Common myeloid progenitor, CD34-positive (primary cell): ENCODE measurements around the gene HS6ST3.

ENCODE experiments used
- CTCF ChIA-PET: fragments of 350-600 bp; sonication (Branson Sonifier 250); formaldehyde crosslinking; loops from one replicate; lab custom pipeline; 2021; ENCODE audit warnings: antibody characterized with exemption; lab: Charles Lee
- POLR2A ChIA-PET: fragments of 350-600 bp; sonication (Branson Sonifier 250); formaldehyde crosslinking; loops from one replicate; lab custom pipeline; 2021; ENCODE audit warnings: antibody characterized with exemption; lab: Charles Lee
- DNase-seq, 3 donors: peaks; one replicate each; pipeline versions ENCODE4 v3.0.0 to v3.0.0-alpha.2; 2013
- H3K27ac ChIP-seq, 2 experiments: 1 replicate in 1 of 2; 2 replicates in 1 of 2; pipeline ENCODE4 v1.7.0; 2013; ENCODE audit warnings: inconsistent platforms in 2 of 2, low read length in 2 of 2, mild to moderate bottlenecking in 2 of 2, low read depth in 1 of 2, moderate library complexity in 1 of 2; ENCODE audit not compliant: severe bottlenecking in 2 of 2, insufficient read depth in 1 of 2, poor library complexity in 1 of 2
- H3K27me3 ChIP-seq, 5 experiments: replicated peaks in 2 of 5; 1 replicate in 3 of 5; 2 replicates in 2 of 5; pipeline versions ENCODE4 v1.6.1 to v1.7.0; 2013; ENCODE audit warnings: low read length in 4 of 5, mild to moderate bottlenecking in 2 of 5, moderate library complexity in 2 of 5, inconsistent platforms in 1 of 5; ENCODE audit not compliant: insufficient read depth in 5 of 5, control insufficient read depth in 4 of 5
- H3K36me3 ChIP-seq, 4 experiments: 1 replicate in 2 of 4; 2 replicates in 2 of 4; pipeline versions ENCODE4 v1.6.1 to v1.7.0; 2013; ENCODE audit warnings: low read length in 3 of 4, control low read depth in 1 of 4, mild to moderate bottlenecking in 1 of 4; ENCODE audit not compliant: control insufficient read depth in 4 of 4, insufficient read depth in 4 of 4
- H3K4me1 ChIP-seq, 4 experiments: 1 replicate in 3 of 4; 2 replicates in 1 of 4; pipeline versions ENCODE4 v1.6.1 to v1.7.1; 2013; ENCODE audit warnings: low read length in 3 of 4, mild to moderate bottlenecking in 3 of 4, control low read depth in 1 of 4, inconsistent platforms in 1 of 4, moderate library complexity in 1 of 4; ENCODE audit not compliant: control insufficient read depth in 4 of 4, insufficient read depth in 4 of 4; ENCODE audit errors: control extremely low read depth in 1 of 4
- H3K4me3 ChIP-seq, 7 experiments: 1 replicate in 4 of 7; 2 replicates in 3 of 7; pipeline versions ENCODE4 v1.5.1 to v1.7.0; 2013; ENCODE audit warnings: mild to moderate bottlenecking in 7 of 7, low read length in 6 of 7, moderate library complexity in 6 of 7, inconsistent platforms in 2 of 7, low read depth in 2 of 7, control low read depth in 1 of 7; ENCODE audit not compliant: insufficient read depth in 4 of 7, control insufficient read depth in 1 of 7; ENCODE audit errors: extremely low read depth in 1 of 7
- H3K9me3 ChIP-seq, 5 experiments: 1 replicate in 4 of 5; 2 replicates in 1 of 5; pipeline versions ENCODE4 v1.6.1 to v1.7.1; 2013; ENCODE audit warnings: low read length in 4 of 5, mild to moderate bottlenecking in 2 of 5, inconsistent platforms in 1 of 5, low read depth in 1 of 5, moderate library complexity in 1 of 5; ENCODE audit not compliant: control insufficient read depth in 4 of 5, insufficient read depth in 2 of 5; ENCODE audit errors: control extremely low read depth in 1 of 5
- WGBS: methylation state at CpG from one replicate; pipeline ENCODE4 v1.1.5; 2013; ENCODE audit not compliant: insufficient coverage; 5-methylcytosine and 5-hydroxymethylcytosine counted together

Gene HS6ST3

DNA sequence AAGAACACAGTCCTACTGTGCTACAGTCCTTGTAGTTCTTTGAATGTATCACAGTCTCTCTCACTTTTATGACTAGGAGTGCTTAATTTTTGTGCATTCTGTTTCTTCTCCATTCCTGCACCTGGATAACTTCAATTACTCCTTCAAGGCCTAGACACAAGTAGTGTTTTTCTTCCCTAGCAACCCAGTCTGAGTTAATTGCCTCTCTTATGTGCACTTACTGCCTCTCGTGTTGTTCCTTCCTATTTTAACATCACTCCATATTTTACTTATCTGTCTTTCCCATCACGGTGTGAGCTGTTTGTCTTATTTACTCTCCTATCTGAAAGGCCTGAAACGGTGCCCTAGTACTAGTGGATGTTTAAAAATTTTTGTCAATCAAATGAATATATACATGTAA, 101.5 kb downstream of the HS6ST3 start:
- H3K9me3 ChIP-seq, result no peaks in the 10 kb centered on the region
- ChIA-PET CTCF (no interaction called here), POLR2A (interaction anchor here (0.7 kb wide), 1 partner anchor 67 kb away, joined by 3 read pairs; no protein-coding TSS in a partner anchor)

DNA sequence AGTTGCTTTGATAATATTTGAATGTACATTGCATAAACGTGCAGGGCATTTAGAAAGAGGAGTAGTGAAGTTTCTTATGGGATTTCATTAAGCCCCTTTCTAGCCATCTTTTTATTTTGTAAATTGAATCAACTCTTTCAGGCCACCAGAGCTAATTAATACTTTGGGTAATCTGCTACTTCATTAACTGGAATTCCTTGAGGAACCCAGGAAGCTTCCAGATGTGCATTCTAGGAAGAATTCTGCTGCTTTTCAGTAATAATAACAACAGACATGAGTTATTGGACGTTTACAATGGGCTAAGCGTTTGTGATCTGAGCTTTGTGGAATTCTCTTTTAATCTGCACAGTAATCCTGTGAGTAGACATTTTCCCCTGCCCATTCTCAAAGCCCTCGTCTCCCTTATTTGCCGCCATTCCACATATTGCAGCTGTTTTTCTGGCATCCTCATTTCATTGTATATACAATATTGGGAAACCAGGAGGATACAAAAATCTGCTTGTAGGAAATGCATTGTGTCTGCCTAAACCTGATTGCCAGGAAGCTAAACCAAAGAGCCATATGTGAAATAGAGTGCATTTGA, 103.9 kb downstream of the HS6ST3 start:
- WGBS, result 100% methylated on average over 1 of the region's 5 CpGs
- H3K9me3 ChIP-seq, result peaks cover 0 to 2% (median 0%) of the 10 kb centered on the region in 5 experiments
- no peaks in the 10 kb centered on the region for H3K4me1 ChIP-seq
- no peak overlapping the region for H3K27ac ChIP-seq
- no peak for DNase-seq
- no peaks in the 10 kb centered on the region for H3K36me3 ChIP-seq
- ChIA-PET POLR2A (no interaction called here), CTCF (interaction anchor here (0.5 kb wide), 1 partner anchor 52 kb away, joined by 3 read pairs; no protein-coding TSS in a partner anchor)
- no peak overlapping the region for H3K4me3 ChIP-seq
- H3K27me3 ChIP-seq, result no peaks in the 10 kb centered on the region

More for the DNA sequence above, 101.5 kb downstream of the HS6ST3 start:
- H3K27ac ChIP-seq, result no peak overlapping the region
- no peaks in the 10 kb centered on the region for H3K36me3 ChIP-seq
- H3K4me3 ChIP-seq, result no peak overlapping the region
- H3K4me1 ChIP-seq, result no peaks in the 10 kb centered on the region
- DNase-seq, result no peak
- no peaks in the 10 kb centered on the region for H3K27me3 ChIP-seq
- WGBS, result 100% methylated on average over 1 of the region's 3 CpGs

DNA sequence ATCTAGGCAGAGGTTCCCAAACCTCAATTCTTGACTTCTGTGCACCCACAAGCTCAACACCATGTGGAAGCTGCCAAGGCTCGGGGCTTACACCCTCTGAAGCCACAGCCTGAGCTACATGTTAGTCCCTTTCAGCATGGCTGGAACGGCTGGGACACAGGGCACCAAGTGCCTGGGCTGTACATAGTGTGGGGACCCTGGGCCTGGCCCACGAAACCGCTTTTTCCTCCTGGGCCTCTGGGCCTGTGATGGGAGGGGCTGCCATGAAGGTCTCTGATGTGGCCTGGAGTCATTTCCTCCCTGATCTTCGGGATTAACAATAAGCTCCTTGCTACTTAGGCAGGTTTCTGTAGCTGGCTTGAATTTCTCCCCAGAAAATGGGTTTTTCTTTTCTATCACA, 108.1 kb downstream of the HS6ST3 start:
- POLR2A ChIA-PET, result no interaction called here
- no peaks in the 10 kb centered on the region for H3K36me3 ChIP-seq
- CTCF ChIA-PET, result no interaction called here

DNA sequence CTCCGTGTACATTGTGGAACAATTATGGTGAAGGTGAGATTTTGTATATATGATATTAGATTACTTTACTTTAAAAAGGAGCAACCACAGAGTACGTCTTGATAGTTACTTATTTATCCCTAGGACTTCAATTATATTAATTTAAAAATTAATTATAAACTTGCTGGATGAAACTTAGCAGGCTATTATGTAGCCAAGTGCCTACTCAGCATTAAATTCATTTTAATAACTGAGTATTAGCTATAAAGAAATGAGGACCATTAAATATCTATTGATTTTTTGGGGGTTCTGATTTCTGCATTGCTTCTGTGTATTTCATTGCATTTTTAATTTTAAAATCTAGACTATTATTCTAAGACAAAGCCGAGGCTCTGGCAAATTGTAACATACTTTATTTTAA, 109.4 kb downstream of the HS6ST3 start:
- no peaks in the 10 kb centered on the region for H3K36me3 ChIP-seq
- DNase-seq, result no peak
- peaks cover 0 to 2% (median 0%) of the 10 kb centered on the region in 5 experiments for H3K9me3 ChIP-seq
- WGBS, result no CpG with 5 or more reads among the region's 3 CpGs
- ChIA-PET CTCF (no interaction called here), POLR2A (no interaction called here)
- H3K4me1 ChIP-seq, result no peaks in the 10 kb centered on the region
- no peak overlapping the region for H3K27ac ChIP-seq
- no peak overlapping the region for H3K4me3 ChIP-seq
- no peaks in the 10 kb centered on the region for H3K27me3 ChIP-seq

More for the DNA sequence above, 108.1 kb downstream of the HS6ST3 start:
- DNase-seq, result no peak
- 91% methylated on average over 3 of the region's 5 CpGs for WGBS
- H3K4me3 ChIP-seq, result no peak overlapping the region
- H3K4me1 ChIP-seq, result no peaks in the 10 kb centered on the region
- no peaks in the 10 kb centered on the region for H3K27me3 ChIP-seq
- peaks cover 0 to 2% (median 0%) of the 10 kb centered on the region in 5 experiments for H3K9me3 ChIP-seq
- H3K27ac ChIP-seq, result no peak overlapping the region

DNA sequence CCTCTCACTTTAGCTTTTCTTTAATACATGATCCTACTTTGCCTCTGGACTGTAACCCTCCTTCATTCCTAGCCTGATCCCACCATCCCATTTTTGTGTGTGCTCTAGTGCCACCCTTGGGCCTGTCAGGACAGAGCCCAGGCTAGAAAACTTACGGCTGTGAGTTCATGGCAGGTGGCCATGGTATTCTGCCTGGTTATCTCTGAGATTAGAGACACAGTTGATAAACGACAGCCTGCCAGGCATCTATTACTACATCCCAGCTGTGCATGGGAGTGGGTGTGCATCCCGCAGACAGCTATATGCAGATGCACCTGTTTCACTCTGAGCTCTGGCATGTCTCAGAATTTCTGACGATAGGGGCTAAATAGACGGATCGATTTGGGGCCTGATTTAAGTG, 110.9 kb downstream of the HS6ST3 start:
- no peaks in the 10 kb centered on the region for H3K36me3 ChIP-seq
- DNase-seq, result no peak
- ChIA-PET POLR2A (no interaction called here), CTCF (no interaction called here)
- no peaks in the 10 kb centered on the region for H3K4me1 ChIP-seq
- H3K4me3 ChIP-seq, result no peak overlapping the region
- H3K9me3 ChIP-seq, result peaks cover 0 to 2% (median 0%) of the 10 kb centered on the region in 5 experiments
- no peak overlapping the region for H3K27ac ChIP-seq
- H3K27me3 ChIP-seq, result no peaks in the 10 kb centered on the region
- 89% methylated on average over 5 of the region's 6 CpGs for WGBS

DNA sequence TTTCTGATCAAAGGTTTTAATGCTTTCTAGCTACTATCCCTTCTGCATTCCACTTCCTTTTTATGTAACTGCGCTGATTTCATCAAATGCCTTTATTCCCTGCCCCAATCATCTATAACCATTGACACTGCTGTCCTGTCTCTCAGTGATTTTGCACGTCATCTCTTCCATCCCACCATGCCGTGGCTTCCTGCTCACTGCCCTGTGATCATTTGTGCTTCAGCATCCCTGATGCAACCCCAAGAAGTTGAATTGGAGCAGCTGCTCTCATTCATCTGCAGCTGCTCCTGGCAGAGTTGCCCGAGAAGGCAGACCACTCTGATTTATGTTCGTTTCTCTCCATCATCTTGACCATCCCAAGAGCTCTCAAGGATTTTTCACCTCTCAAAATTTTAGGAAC, 112.4 kb downstream of the HS6ST3 start:
- ChIA-PET CTCF (no interaction called here), POLR2A (no interaction called here)
- Histone ChIP-seq H3K4me1 (no peaks in the 10 kb centered on the region), H3K27me3 (no peaks in the 10 kb centered on the region), H3K27ac (no peak overlapping the region), H3K9me3 (peaks cover 0 to 2% (median 0%) of the 10 kb centered on the region in 5 experiments), H3K36me3 (no peaks in the 10 kb centered on the region), H3K4me3 (no peak overlapping the region)
- WGBS, result 93% methylated on average over 3 of the region's 5 CpGs
- DNase-seq, result no peak

DNA sequence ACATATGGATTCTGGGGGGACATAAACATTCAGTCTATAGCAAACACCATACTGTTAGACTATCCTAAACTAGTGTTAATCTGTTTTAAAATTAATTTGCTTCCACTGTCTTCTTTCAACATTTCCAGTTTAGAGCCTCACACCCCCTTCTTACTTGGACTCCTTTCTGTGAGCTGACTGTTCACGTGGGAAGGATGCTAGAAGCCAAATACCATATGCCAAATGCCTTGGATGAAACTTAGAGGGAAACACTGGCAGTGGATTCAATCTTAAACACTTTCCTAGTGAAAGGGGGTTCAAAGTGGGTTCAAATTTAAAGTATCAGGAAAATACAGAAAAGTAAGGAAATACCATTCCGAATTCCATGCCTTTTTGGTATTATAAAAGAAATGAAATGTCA, 113.6 kb downstream of the HS6ST3 start:
- CTCF ChIA-PET, result no interaction called here
- POLR2A ChIA-PET, result no interaction called here
- H3K4me3 ChIP-seq, result no peak overlapping the region
- H3K4me1 ChIP-seq, result no peaks in the 10 kb centered on the region
- DNase-seq, result no peak
- no peaks in the 10 kb centered on the region for H3K27me3 ChIP-seq
- no peaks in the 10 kb centered on the region for H3K9me3 ChIP-seq
- no peak overlapping the region for H3K27ac ChIP-seq
- no CpG with 5 or more reads among the region's 2 CpGs for WGBS
- H3K36me3 ChIP-seq, result no peaks in the 10 kb centered on the region
